NCI-H2227 (cell line): ENCODE measurements around the gene FOXN4.
A peak's percentile ranks its signal among the peaks of the same experiment; 100 is the strongest.

ENCODE experiments used
- DNase-seq: peaks from one replicate; lab custom pipeline; 2025; ENCODE audit not compliant: unreplicated experiment; lab: John Stamatoyannopoulos, UW

FOXN4 gene

DNA sequence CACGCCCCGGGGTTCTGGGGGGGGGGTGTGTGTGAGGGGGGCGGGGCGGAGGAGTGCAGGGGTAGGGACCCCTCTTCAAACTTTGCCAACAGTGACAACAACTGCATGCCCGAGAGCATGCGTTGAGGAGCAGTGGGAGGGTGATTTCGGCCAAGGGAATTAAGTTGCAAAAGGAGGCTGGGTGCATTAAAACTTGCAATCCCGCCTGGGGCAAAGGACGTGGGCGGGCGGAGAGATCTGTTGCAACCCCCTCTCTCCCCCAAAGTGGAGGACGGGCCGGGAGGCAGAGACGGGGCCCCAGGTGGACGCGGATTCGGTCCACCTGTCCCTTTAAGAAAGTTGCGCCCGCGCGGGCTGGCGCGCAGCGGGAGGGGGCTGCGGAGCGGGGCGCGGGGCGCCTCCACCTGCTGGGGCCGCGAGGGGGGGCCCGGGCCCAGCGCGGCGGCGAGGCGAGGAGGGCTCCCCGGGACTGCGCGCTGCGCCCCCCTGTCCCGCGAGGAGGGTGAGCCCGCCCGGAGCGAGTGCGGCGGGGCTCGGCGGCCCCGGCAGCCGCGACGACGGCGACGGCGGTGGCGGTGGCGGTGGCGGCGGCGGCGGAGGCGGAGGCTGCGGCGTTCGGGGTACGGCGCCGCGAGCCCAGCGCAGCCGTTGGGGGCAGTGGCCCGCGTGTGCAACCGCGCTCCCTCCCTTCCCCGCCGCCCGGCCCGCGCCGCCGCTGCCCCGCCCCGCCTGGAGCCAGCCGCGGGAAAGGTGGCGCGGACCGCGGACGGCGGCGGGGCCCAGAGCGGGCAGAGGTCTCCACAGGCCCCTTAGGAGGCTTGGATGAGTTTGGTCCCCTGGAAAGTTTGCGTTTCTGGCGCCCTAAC lies 530 bp upstream of the FOXN4 start:
- DNase-seq, result peak; percentile 52

DNA sequence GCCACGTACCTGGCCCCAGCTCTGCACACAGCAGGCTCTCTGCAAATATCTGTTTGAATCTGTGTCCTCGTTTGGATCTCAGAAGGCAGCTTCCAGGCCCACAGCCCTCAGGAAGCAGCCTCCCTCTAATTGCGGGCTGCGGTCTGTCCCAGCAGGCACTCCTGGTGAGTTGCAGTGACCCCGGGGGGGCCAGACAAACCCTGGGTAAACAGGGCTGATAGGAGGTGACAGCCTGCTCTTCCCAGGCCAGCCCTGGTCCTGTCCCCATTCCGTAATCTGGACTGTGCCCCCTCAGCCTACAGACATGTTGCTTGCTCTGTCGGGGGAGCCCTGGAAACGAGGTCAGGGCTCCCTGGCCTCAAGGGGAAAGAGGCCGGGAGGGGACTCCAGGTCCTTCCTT lies 2.0 kb downstream of the FOXN4 start:
- peak; percentile 14 for DNase-seq

DNA sequence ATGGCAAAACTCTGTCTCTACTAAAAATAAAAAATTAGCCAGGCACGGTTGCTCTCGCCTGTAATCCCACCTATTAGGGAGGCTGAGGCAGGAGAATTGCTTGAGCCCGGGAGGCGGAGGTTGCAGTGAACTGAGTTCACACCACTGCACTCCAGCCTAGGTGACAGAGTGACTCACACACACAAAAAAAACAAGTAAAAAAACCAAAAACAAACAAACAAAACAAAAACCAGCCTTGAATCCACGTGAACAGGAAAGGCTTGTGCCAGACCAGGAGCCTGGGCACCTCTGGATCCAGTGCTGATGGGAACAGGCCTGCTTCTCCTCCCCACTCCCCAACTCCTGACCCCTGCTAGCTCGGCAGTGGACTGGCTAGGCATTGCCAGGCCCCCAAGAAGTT lies 3.5 kb downstream of the FOXN4 start:
- DNase-seq, result no peak

DNA sequence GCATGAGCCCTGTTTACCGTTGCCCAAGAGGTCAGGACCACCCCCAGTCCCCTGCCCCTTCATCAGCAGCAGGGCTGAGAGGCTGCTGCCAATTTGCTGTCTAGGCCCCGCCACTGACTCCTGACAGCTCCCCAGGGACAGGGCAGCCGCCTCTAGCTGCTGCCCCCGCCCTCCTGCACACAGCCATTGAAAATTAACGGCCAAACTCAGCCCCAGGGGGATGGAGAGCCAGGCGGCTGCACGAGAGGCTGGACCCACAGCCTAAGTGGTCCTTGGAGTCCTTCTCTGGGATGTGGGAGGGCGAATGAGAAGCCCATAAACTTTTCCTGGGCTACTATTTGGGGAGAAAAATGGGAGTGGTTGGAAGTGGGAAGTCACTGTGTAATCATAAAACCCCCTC lies 4.6 kb downstream of the FOXN4 start:
- peak; percentile 21 for DNase-seq

DNA sequence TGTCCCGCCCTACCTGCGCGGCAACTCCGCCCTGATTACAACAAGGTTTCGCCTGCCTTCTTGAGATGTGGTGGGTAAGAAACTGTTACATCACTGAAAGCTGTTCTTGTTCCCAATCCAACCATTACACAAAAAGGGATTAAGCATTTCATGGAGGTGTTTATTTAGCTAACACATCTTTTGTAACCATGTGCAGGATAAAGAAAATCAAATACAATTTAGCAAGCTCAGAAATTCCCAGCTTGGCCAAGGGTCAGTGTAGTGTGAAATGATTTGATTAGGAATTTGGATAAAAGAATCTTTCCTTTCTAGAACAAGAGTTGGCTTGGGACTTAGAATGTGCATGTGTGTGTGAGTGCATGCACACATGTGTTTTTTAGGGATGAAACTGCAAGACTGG lies 6.3 kb downstream of the FOXN4 start:
- DNase-seq, result no peak

DNA sequence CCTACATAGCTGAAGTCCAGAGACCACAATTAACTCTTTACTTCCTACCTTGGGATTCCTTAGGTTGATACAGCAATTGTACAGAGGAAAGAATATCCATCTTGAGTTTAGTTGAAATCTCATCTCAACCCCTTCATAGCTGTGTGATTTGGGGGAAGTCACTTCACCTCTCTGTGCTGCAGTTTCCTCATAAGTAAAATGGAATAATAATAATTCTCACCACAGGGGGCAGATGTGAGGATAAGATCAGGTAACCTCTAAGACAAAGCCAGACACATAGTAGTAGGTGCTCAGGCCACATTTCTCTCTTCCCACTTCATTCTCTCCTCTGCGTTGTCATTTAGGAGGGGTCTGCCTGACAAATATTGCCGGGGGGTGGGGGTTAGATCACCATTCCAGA lies 6.7 kb downstream of the FOXN4 start:
- no peak for DNase-seq

DNA sequence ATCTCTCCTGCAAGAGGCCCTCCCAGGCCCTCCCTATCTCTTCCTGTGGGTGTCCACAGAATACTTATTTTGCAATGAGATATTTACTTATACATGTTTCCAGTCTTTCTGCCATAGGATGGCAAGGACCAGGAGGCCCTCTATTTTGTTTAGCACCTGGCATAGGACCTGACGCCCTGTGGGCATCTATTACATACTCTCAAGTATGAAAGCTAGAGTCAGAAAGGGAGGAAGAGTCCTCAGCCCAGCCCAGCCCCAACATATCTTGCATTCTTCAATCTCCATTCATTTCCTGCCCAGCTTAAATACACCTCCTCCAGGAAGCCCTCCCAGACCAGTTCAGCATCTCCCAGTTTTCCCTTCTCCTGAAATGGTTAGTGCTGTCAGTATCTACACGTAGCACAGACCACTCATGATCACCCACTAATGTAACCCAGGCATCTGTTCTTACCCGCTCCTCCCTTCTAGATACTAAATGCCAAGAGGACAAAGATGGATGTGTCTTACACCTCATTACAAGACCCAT lies 7.4 kb downstream of the FOXN4 start:
- DNase-seq, result no peak

DNA sequence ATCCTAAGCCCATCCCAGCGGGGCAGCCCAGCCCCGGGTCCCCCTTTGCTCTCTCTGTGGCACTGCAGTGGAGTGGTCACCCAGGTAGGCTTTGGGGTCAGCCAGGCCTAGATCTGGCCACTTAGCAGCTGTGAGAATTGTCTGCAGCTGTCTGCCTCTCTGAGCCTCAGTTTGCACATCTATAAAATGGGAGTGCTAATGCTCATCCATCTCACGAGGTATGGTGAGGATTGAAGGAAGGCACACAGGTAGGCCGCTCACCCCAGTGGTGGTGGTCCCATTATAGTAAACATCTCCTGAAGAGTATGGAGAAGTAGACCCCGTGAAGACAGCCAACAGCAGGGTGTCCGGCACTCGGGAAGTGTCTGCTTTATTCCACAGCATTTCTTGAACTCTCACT lies 9.2 kb downstream of the FOXN4 start:
- DNase-seq, result no peak

DNA sequence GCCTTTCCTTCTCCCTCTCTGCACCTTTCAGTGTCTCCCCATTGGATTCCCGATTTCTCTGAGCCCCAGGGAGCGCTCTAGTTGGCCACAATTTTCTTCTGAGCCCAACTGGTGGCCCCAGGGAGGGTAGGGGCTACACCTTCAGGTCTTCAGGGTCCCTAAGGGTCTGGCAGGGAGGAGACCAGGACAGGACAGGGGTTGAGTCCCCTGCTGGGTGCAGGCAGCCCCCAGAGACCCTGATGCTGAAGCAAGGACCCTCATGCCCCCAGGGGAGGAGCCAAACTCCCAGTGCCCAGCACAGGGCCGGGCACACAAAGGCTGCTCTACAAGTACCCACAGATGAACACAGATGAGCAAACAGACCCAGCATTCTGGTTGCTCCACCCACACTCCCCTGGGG lies 12.7 kb downstream of the FOXN4 start:
- no peak for DNase-seq

DNA sequence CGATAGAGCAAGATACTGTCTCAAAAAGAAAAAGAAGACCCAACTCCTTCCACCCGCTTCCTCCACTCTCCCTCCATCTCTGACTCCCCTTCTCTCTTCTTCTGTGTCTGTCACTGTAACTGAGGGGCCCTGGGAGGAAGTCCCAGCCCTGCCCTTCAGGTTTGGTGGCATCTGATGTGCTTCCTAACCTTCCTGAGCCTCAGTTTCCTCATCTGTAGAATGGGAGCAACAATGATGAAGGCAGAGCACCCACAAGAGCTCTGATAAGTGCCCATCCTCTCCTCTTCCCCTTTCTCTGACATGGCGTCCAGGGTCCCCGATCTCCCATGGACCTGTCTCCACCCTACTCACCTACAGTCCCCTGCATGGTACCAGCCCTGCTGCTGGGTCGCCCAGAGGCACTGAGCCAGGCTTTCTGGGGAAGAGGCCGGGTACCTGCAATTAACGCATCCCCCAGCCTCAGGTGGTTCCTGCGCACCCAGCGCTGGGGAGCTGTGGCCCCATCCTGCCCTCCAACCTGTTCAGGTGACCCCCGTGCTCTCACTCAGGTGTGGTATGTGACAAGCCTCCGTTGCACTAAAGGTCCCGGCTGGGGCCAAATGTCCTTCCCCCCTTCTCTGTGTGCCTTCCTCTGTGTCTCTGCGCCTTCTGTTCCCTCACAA lies 13.2 kb downstream of the FOXN4 start:
- no peak for DNase-seq

DNA sequence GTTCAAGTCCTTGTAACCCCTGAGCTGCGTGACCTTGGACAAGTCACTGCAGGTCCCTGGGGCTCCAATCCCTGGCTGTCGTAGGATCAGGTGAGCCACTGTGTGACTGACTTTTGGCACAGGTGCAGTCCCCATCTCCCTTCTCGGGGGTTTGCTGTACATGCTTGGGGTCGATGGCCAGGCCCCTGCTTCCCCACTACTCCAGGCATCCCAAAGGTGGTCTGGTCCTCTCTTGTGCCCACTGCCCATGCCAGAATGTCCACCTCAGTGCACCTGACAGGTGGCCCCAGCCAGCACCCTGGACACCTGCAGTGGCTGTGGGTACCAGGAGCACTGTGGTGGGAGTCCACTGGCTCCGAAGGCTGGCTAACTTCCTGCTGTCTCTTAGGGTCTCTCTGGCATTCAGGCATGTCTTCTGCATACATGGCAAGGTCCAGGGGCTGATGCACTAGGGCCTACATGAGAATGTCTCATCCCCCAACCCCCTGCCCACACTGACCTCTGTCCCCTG lies 14.7 kb downstream of the FOXN4 start:
- no peak for DNase-seq

DNA sequence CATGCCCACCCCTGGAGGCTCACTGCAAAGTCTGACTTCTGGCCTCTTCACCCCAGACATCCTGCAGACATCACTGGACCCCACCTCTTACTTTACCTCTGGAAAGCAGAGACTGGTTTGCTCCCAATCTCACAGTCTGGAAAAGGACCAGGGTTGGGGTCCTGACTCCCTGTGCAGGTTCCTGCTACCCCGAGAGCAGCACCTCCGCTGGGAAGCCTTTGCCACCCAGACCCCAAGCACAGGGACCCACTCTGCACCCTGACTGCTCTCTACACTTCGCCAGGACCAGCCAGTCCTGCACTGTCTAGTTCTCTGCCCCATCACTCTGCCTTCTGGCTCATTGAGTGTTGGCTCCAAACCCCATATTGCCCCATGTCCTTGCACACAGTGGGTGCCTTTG lies 16.0 kb downstream of the FOXN4 start:
- DNase-seq, result no peak

DNA sequence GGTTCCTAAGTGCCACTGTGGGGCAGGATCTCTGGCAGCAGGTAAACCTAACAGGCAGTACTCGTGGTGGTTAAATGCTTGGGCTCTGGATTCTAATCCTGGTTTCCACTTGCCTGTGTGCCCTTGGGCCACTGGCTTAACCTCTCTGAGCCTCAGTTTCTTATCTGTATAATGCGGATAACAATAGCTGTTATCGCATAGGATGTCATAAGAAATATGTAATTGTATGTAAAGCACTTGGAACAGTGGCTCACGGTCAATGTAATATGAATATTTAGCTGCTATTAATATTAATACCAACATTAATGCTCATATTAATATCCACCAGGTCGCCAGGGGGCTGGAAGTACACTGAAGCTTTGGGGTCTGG lies 16.8 kb downstream of the FOXN4 start:
- no peak for DNase-seq

DNA sequence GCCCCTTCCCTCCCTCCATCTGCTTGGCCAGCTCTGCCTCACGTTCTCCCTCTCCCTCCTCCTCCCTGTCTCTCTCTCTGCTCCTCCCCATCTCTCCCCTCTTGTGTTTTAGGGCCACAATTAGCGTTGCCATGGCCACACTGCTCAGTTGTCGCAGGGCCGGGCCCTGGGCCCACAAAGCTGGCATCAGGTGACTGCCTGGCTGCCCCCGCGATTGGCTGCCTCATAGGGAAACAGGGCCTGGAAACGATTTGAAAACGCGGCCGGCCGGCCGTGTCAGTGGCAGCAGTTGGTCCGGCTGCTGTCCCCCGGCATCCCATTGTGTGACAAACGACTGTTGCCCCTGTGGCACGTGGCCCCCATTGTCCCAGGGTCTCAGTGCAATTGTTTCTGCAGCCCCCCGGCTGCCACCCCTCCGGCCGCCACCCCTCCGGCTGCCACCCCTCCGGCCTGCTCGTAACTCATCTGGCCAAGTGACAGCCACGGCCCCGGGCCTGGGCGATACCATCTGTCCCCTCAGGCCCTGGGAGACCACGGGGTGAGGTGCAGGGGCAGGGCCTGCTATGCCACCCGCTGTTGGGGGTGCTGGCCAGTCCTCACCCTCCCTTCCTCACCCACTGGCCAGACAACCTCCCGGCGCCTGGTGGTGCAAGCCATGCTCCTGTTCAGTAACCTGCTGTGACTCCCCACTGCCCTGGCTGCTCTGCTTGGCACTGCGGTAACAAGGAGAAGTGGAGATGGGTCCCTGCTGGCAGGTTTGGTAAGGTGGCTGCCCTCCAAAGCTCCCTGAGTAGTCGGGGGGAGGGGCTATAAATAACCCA lies 17.4 kb downstream of the FOXN4 start:
- DNase-seq, result peak; percentile 97

DNA sequence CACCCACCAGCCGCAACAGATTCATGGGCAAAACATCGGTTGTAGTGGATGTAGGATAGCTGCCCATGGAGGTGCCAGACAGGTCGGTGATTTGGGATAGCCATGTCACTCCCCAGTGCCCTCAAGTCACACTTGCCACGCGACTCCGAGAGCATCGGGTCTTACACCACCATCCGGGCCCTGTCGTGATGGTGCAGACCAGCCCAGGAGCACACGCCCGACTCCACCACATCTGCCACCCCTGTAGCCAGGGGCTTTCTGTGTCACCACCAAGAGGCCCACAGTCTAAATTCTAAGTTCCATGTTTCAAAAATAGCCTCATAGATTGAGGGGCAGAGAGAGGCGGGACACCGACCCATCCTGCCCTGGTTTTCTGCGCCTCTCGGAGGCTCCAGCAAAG lies 18.0 kb downstream of the FOXN4 start:
- no peak for DNase-seq

DNA sequence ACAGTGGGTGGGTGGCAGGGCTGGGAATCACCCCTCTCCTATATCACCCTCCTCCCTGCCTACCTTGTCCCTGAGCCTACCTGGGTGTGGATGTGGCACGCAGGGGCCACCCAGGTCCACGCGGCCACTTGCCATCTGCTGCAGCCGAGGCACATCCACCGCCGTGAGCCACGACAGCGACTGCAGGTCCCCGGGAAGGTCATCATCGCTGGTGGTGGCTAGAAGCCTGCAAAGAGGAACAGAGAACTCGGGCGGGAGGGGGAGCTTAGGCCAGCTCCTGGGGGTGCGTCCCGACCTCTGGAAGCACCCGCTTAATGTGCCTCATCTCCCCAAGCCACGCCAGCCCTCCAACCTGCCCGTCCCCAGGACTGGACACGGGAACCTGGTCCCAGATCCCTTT lies 19.0 kb downstream of the FOXN4 start:
- DNase-seq, result no peak

DNA sequence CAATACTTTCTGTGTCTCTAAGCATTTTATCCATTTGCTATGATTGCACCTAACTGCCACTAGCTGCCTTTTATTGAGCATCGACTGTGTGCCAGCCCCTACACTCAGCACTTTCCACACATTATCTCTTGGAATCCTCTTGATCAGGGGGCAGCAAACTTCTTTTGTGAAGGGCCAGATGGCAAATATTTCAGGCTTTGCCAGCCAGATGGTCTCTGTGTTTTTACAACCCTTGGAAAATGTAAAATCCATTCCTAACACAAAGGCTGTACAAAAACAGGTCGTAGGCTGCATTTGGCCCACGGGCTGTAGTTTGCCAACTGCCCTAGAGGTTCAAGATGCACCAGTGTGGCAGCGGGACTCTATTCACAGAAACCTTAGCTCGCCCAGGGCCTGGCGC lies 19.5 kb downstream of the FOXN4 start:
- DNase-seq, result no peak

DNA sequence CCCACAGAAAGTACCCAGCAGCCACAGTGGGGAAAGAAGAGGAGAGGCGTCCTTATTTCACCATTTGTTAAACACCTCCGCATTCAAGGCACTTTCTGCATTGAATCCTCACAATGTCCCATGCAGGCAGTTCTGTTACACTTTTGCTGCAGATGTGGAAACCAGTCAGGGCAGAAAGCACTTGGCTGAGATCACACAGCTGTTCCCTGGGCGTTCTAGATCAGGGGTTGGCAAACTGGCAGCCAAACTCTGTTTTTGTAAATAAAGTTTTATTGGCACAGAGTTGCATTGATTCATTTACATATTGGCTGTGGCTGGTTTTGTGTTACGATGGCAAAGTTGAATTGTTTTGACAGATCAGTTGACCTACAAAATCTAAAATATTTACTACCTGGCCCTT lies 20.1 kb downstream of the FOXN4 start:
- DNase-seq, result no peak

DNA sequence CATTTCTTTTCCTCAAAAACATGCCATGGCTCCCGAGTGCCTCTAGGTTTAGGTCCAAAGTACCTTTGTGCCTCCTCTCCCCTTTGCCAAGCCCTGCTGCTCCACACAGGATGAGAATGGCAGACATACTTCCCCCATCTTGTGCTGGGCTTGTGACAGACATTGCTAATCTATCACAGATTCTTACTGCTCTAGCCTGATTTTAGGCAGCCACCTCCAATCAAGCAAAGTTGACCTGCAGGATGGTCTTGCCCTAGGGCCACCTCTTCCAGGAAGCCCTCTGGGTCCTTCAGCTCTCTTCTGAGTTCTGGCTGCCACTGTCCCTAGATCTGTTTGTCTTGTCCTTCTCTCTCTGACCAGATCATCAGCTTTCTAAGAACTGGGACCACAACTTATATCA lies 20.5 kb downstream of the FOXN4 start:
- no peak for DNase-seq

DNA sequence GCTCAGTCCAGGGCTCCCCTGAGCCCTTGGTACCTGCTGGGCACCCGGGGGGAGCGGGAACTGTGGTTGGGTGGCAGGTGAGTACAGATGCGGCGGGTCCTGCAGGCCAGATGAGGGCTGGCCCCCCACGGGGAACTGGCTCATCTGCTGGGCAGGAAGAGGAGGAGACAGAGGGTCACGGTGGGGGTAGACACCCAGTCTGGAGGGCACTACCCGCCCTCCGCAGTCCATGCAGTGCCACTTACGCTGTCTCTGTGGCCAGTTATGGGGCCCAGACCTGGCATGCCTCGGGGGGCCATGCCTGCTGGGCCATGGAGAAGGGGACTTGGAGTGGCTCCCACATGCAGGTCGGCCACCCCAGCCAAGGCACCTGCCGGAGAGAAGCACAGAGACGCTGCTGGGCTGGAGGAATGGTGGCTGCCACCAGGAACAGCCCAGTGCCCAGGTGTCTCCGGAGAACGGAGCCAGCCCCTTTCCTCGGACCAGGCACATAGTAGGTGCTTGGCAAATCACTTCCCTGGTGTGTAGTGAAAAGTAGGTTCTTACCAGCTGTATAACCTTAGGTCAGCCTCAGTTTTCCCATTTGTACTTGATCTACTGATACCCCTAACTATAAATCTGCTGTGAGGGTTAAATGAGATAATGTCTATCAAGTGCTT lies 21.1 kb downstream of the FOXN4 start:
- no peak for DNase-seq

DNA sequence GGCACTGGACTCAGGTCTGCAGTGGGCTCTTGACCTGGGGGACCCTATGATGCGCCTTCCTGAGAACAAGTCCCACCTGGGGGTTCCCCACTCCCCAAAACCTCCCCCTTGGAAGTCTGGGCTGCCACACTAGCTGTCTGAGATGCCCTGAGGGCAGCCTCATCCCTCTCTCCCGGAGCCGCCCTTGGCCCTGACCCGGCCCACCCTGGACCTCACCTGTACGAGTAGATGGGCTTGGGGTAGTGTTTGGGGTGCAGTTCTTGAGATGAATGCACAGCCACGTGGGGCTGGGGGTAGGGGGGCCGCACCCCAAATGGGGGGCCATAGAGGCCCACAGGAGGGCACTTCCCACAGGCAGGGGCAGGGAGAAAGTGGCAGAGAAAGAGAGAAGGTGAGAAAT lies 21.9 kb downstream of the FOXN4 start:
- DNase-seq, result no peak
